Gastrocnemius medialis (tissue), 4 donors: ENCODE data around the gene TWF1.

ENCODE experiments used
- POLR2A ChIP-seq, 2 donors: fragments of 450-650 bp; IDR thresholded peaks; one replicate each; pipeline ENCODE4 v1.6.1; 2017; ENCODE audit warnings: antibody characterized with exemption in 2 of 2, mild to moderate bottlenecking in 2 of 2, moderate library complexity in 2 of 2
- TF ChIP-seq, protein P1 (sequence below), 5 experiments: fragments of 450-650 bp in 3 of 5; fragments of 200-600 bp in 2 of 5; sonication (generic) in 2 of 5; IDR thresholded peaks in 4 of 5; conservative IDR thresholded peaks in 1 of 5; 1 replicate in 4 of 5; 2 replicates in 1 of 5; pipeline ENCODE4 v1.5.1; 2016 to 2019; ENCODE audit warnings: antibody characterized with exemption in 5 of 5, mild to moderate bottlenecking in 3 of 5, moderate library complexity in 3 of 5

DNA sequence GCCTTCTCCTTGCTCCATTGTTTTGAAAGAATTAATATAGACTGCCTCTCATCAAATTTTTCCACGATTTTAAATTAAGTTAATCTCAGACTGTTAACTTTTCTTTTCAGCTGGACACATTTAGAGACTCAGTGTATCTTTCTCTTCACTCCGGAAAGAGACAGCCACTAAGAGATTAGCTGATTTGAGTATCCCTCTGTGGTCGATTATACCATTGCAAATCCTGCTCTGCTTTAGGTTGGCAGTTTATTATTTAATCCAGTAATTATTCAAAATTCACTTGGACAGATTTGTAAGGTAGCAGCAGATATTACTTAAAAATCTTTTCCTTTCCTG is 588 bp upstream of the TWF1 start:
- TF ChIP-seq, protein P1, sequence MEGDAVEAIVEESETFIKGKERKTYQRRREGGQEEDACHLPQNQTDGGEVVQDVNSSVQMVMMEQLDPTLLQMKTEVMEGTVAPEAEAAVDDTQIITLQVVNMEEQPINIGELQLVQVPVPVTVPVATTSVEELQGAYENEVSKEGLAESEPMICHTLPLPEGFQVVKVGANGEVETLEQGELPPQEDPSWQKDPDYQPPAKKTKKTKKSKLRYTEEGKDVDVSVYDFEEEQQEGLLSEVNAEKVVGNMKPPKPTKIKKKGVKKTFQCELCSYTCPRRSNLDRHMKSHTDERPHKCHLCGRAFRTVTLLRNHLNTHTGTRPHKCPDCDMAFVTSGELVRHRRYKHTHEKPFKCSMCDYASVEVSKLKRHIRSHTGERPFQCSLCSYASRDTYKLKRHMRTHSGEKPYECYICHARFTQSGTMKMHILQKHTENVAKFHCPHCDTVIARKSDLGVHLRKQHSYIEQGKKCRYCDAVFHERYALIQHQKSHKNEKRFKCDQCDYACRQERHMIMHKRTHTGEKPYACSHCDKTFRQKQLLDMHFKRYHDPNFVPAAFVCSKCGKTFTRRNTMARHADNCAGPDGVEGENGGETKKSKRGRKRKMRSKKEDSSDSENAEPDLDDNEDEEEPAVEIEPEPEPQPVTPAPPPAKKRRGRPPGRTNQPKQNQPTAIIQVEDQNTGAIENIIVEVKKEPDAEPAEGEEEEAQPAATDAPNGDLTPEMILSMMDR (IDR thresholded peaks at IDR 0.05 in 4 of 5, conservative IDR thresholded peaks at IDR 0.05 in 1 of 5): no peak
- no peak for TF ChIP-seq POLR2A (IDR thresholded peaks at IDR 0.05)
